ENCODE results near the gene PSORS1C2.

- TF ChIP-seq, protein P1, sequence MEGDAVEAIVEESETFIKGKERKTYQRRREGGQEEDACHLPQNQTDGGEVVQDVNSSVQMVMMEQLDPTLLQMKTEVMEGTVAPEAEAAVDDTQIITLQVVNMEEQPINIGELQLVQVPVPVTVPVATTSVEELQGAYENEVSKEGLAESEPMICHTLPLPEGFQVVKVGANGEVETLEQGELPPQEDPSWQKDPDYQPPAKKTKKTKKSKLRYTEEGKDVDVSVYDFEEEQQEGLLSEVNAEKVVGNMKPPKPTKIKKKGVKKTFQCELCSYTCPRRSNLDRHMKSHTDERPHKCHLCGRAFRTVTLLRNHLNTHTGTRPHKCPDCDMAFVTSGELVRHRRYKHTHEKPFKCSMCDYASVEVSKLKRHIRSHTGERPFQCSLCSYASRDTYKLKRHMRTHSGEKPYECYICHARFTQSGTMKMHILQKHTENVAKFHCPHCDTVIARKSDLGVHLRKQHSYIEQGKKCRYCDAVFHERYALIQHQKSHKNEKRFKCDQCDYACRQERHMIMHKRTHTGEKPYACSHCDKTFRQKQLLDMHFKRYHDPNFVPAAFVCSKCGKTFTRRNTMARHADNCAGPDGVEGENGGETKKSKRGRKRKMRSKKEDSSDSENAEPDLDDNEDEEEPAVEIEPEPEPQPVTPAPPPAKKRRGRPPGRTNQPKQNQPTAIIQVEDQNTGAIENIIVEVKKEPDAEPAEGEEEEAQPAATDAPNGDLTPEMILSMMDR (IDR thresholded peaks at IDR 0.05): no peak
- TF ChIP-seq POLR2A (IDR thresholded peaks at IDR 0.05; ENCODE audit: low read depth) (no peak), POLR2AphosphoS5 (IDR thresholded peaks at IDR 0.05) (no peak), EP300 (IDR thresholded peaks at IDR 0.05) (no peak)
Observed at GRCh38 chr6:31158863-31159855, 20.3 kb upstream of the PSORS1C2 start.

Data from esophagus muscularis mucosa (tissue), 4 donors.